Neuronal stem cell (in vitro differentiated cells): ENCODE measurements around the gene GRK1.
A peak's percentile ranks its signal among the peaks of the same experiment; 100 is the strongest.

Experiments used
- DNase-seq: peaks from one replicate; pipeline ENCODE4 v3.0.0-alpha.2; 2013; ENCODE audit warnings: low spot score
- H2AFZ ChIP-seq: one replicate; pipeline ENCODE4 v1.6.1; 2013; ENCODE audit warnings: mild to moderate bottlenecking, low read length, inconsistent platforms
- H2AK5ac ChIP-seq: 2 replicates; pipeline ENCODE4 v1.6.1; 2013; ENCODE audit warnings: low read depth, mild to moderate bottlenecking, inconsistent platforms, low read length, moderate library complexity, mixed read lengths
- H2BK120ac ChIP-seq: 2 replicates; pipeline ENCODE4 v1.6.1; 2013; ENCODE audit warnings: low read depth, mild to moderate bottlenecking, inconsistent platforms, low read length, moderate library complexity, mixed read lengths
- H2BK12ac ChIP-seq: one replicate; pipeline ENCODE4 v1.6.1; 2013; ENCODE audit warnings: low read length, inconsistent platforms
- H2BK15ac ChIP-seq: 2 replicates; pipeline ENCODE4 v1.6.1; 2013; ENCODE audit warnings: mild to moderate bottlenecking, low read length, inconsistent platforms, mixed read lengths
- H2BK5ac ChIP-seq: one replicate; pipeline ENCODE4 v1.6.1; 2013; ENCODE audit warnings: inconsistent platforms, mild to moderate bottlenecking, low read length, moderate library complexity
- H3K14ac ChIP-seq: one replicate; pipeline ENCODE4 v1.6.1; 2013; ENCODE audit warnings: low read length, inconsistent platforms
- H3K18ac ChIP-seq: 2 replicates; pipeline ENCODE4 v1.6.1; 2013; ENCODE audit warnings: low read length, inconsistent platforms
- H3K23ac ChIP-seq: 2 replicates; pipeline ENCODE4 v1.6.1; 2013; ENCODE audit warnings: low read depth, mild to moderate bottlenecking, mixed read lengths, low read length, inconsistent platforms; ENCODE audit not compliant: poor library complexity
- H3K27ac ChIP-seq: replicated peaks from 3 replicates; pipeline ENCODE4 v1.5.1; 2013; ENCODE audit warnings: low read length, inconsistent platforms
- H3K27me3 ChIP-seq, 3 experiments: 2 replicates each; pipeline ENCODE4 v1.6.1; 2013; ENCODE audit warnings: low read length in 3 of 3, mild to moderate bottlenecking in 2 of 3, inconsistent platforms in 1 of 3, low read depth in 1 of 3, mixed read lengths in 1 of 3, moderate library complexity in 1 of 3; ENCODE audit not compliant: control insufficient read depth in 3 of 3, insufficient read depth in 3 of 3
- H3K36me3 ChIP-seq, 2 donors: replicated peaks in 1 of 2; 2 replicates each; pipeline ENCODE4 v1.6.1; 2013; ENCODE audit warnings: low read length in 2 of 2; ENCODE audit not compliant: control insufficient read depth in 2 of 2, insufficient read depth in 2 of 2
- H3K4ac ChIP-seq: 2 replicates; pipeline ENCODE4 v1.6.1; 2013; ENCODE audit warnings: inconsistent platforms, mild to moderate bottlenecking, low read length, moderate library complexity
- H3K4me1 ChIP-seq, 2 donors: 1 replicate in 1 of 2; 2 replicates in 1 of 2; pipeline ENCODE4 v1.6.1; 2013; ENCODE audit warnings: low read length in 2 of 2, low read depth in 1 of 2; ENCODE audit not compliant: control insufficient read depth in 2 of 2, insufficient read depth in 1 of 2
- H3K4me2 ChIP-seq: one replicate; pipeline ENCODE4 v1.6.1; 2013; ENCODE audit warnings: mild to moderate bottlenecking, low read length, inconsistent platforms; ENCODE audit not compliant: insufficient read depth, poor library complexity, severe bottlenecking
- H3K4me3 ChIP-seq, 2 donors: 2 replicates each; pipeline ENCODE4 v1.5.1; 2013; ENCODE audit warnings: low read length in 2 of 2, mild to moderate bottlenecking in 2 of 2, inconsistent platforms in 1 of 2, moderate library complexity in 1 of 2
- H3K79me1 ChIP-seq: one replicate; pipeline ENCODE4 v1.6.1; 2013; ENCODE audit warnings: low read depth, mild to moderate bottlenecking, inconsistent platforms, low read length, moderate library complexity
- H3K9ac ChIP-seq: one replicate; pipeline ENCODE4 v1.6.1; 2013; ENCODE audit warnings: mild to moderate bottlenecking, low read depth, low read length, inconsistent platforms; ENCODE audit not compliant: poor library complexity
- H3K9me3 ChIP-seq, 2 donors: replicated peaks in 1 of 2; 2 replicates each; pipeline versions ENCODE3 to v1.6.1; 2013; ENCODE audit warnings: low read length in 2 of 2, mild to moderate bottlenecking in 2 of 2, inconsistent platforms in 1 of 2, low read depth in 1 of 2, mixed read lengths in 1 of 2, moderate library complexity in 1 of 2; ENCODE audit not compliant: control insufficient read depth in 2 of 2, insufficient read depth in 1 of 2
- H4K8ac ChIP-seq: one replicate; pipeline ENCODE4 v1.6.1; 2013; ENCODE audit warnings: low read depth, mild to moderate bottlenecking, inconsistent platforms, low read length, moderate library complexity
- H4K91ac ChIP-seq: one replicate; pipeline ENCODE4 v1.6.1; 2013; ENCODE audit warnings: low read length, low read depth, mild to moderate bottlenecking, inconsistent platforms; ENCODE audit not compliant: poor library complexity
- WGBS, 2 donors: extraction: QIAGEN DNeasy Blood & Tissue Kit; methylation state at CpG; one replicate each; pipeline ENCODE4 v1.1.7; 2013; ENCODE audit warnings: missing lambda C conversion rate in 2 of 2, mixed read lengths in 1 of 2; ENCODE audit not compliant: insufficient read length in 2 of 2, insufficient replicate concordance in 1 of 2; ENCODE audit errors: extremely low coverage in 2 of 2; 5-methylcytosine and 5-hydroxymethylcytosine counted together

Gene GRK1

GRCh38 chr13:113655346-113656002, 11.5 kb upstream of the GRK1 start:
- Histone ChIP-seq H2BK15ac (peak overlapping the region; percentile 54), H4K91ac (no peak overlapping the region), H3K79me1 (no peaks in the 10 kb centered on the region), H3K4me2 (no peak overlapping the region), H2BK5ac (no peak overlapping the region), H2AK5ac (peak overlapping the region; percentile 95), H3K4ac (no peak overlapping the region), H3K27ac (no peak overlapping the region), H3K4me1 (peaks cover 7 to 8% of the 10 kb centered on the region in 2 donors), H4K8ac (no peak overlapping the region), H3K4me3 (no peak overlapping the region), H2BK12ac (no peak overlapping the region), H2BK120ac (peak overlapping the region; percentile 41), H3K23ac (peak overlapping the region; percentile 73), H3K9ac (peak overlapping the region; percentile 70), H3K14ac (peak overlapping the region; percentile 56), H3K36me3 (no peaks in the 10 kb centered on the region), H3K18ac (peak overlapping the region; percentile 87), H3K27me3 (no peaks in the 10 kb centered on the region), H2AFZ (peak overlapping the region; percentile 65), H3K9me3 (no peaks in the 10 kb centered on the region)
- no peak for DNase-seq
- WGBS, 2 donors = no CpG with 5 or more reads among the region's 15 CpGs

- no CpG with 5 or more reads among the region's 25 CpGs for WGBS, 2 donors
Observed at GRCh38 chr13:113656003-113656588, 10.9 kb upstream of the GRK1 start.

GRCh38 chr13:113656831-113657671, 10.0 kb upstream of the GRK1 start:
- H3K27me3 ChIP-seq = no peaks in the 10 kb centered on the region

More at GRCh38 chr13:113656003-113656588, 10.9 kb upstream of the GRK1 start:
- Histone ChIP-seq H3K23ac (peak overlapping the region; percentile 11), H3K4me1 (peaks cover 7 to 8% of the 10 kb centered on the region in 2 donors), H3K79me1 (no peaks in the 10 kb centered on the region), H4K91ac (no peak overlapping the region), H2BK12ac (peak overlapping the region; percentile 22), H2AFZ (peak overlapping the region; percentile 65), H3K4me2 (no peak overlapping the region), H3K36me3 (no peaks in the 10 kb centered on the region), H3K4ac (peak overlapping the region; percentile 66), H3K4me3 (no peak overlapping the region), H2AK5ac (peak overlapping the region; percentile 95), H3K18ac (peak overlapping the region; percentile 87), H3K9ac (peak overlapping the region; percentile 24), H3K27ac (no peak overlapping the region), H3K9me3 (no peaks in the 10 kb centered on the region), H2BK120ac (no peak overlapping the region), H2BK15ac (peak overlapping the region; percentile 54), H2BK5ac (no peak overlapping the region), H3K27me3 (no peaks in the 10 kb centered on the region), H4K8ac (no peak overlapping the region), H3K14ac (peak overlapping the region; percentile 75)
- DNase-seq = no peak

More at GRCh38 chr13:113656831-113657671, 10.0 kb upstream of the GRK1 start:
- Histone ChIP-seq H2BK12ac (no peak overlapping the region), H3K79me1 (no peaks in the 10 kb centered on the region), H3K23ac (no peak overlapping the region), H2AK5ac (peak overlapping the region; percentile 95), H3K9me3 (no peaks in the 10 kb centered on the region), H4K91ac (no peak overlapping the region), H2BK120ac (no peak overlapping the region), H2BK5ac (peak overlapping the region; percentile 16), H3K36me3 (no peaks in the 10 kb centered on the region), H3K27ac (no peak overlapping the region), H3K4me2 (no peak overlapping the region), H3K18ac (peak overlapping the region; percentile 71), H3K4me1 (peaks cover 7 to 8% of the 10 kb centered on the region in 2 donors), H4K8ac (no peak overlapping the region), H3K14ac (no peak overlapping the region), H3K4me3 (no peak overlapping the region), H2AFZ (no peak overlapping the region), H3K9ac (no peak overlapping the region), H2BK15ac (no peak overlapping the region), H3K4ac (peak overlapping the region; percentile 76)
- WGBS, 2 donors = no CpG with 5 or more reads among the region's 42 CpGs
- no peak for DNase-seq
